Breast epithelium (tissue), 4 donors: Measurements from ENCODE around the gene P2RY6. TPM values are rescaled to one million over a fixed set of nuclear protein-coding genes. Genes with fewer than 3 reads are reported as not detected.
A peak's percentile ranks its signal among the peaks of the same experiment; 100 is the strongest.

Source experiments
- DNase-seq, 2 donors: peaks; one replicate each; pipeline ENCODE4 v3.0.0-alpha.2; 2019; ENCODE audit warnings: low spot score in 2 of 2
- H3K27ac ChIP-seq, 2 donors: fragments of 200-600 bp; sonication (generic) in 1 of 2; one replicate each; pipeline ENCODE4 v1.5.1; 2016 to 2019; ENCODE audit warnings: mild to moderate bottlenecking in 1 of 2
- H3K27me3 ChIP-seq, 2 donors: fragments of 200-600 bp; sonication (generic) in 1 of 2; one replicate each; pipeline versions ENCODE4 v1.5.1 to v1.6.0; 2017 to 2019; ENCODE audit warnings: control low read depth in 1 of 2, mild to moderate bottlenecking in 1 of 2
- H3K36me3 ChIP-seq: fragments of 200-600 bp; one replicate; pipeline ENCODE4 v1.5.1; 2019
- H3K4me1 ChIP-seq, 2 donors: fragments of 200-600 bp; sonication (generic); one replicate each; pipeline ENCODE4 v1.5.1; 2016 to 2019; ENCODE audit warnings: control low read depth in 1 of 2
- H3K4me3 ChIP-seq, 3 donors: fragments of 200-600 bp; sonication (generic); 1 replicate in 2 of 3; 2 replicates in 1 of 3; pipeline ENCODE4 v1.5.1; 2016 to 2019; ENCODE audit warnings: mild to moderate bottlenecking in 3 of 3, moderate library complexity in 2 of 3
- H3K9me3 ChIP-seq, 2 donors: fragments of 200-600 bp; sonication (generic) in 1 of 2; one replicate each; pipeline ENCODE4 v1.5.1; 2016 to 2019; ENCODE audit warnings: control low read depth in 1 of 2
- POLR2A ChIP-seq: fragments of 450-650 bp; IDR thresholded peaks from one replicate; pipeline ENCODE4 v1.6.1; 2016; ENCODE audit warnings: antibody characterized with exemption, mild to moderate bottlenecking, moderate library complexity
- POLR2AphosphoS5 ChIP-seq, 3 donors: sonication (generic); formaldehyde crosslinking; IDR thresholded peaks; one replicate each; pipeline ENCODE4 v1.6.1; 2017; ENCODE audit warnings: antibody characterized with exemption in 3 of 3
- intact Hi-C: fragments of 100-400 bp; cut with DNase I; formaldehyde crosslinking; loops from one replicate; pipeline ENCODE4 v1.15.1; 2023; ENCODE audit warnings: low total_unique reads
- total RNA-seq, 3 donors: library from RNA; depleted of rRNA; stranded (reverse); fragments of >200 nt; gene quantifications; one replicate each; pipeline ENCODE4 v1.1.0, GENCODE V29; 2016
- TF ChIP-seq, protein P1 (sequence below), 3 donors: fragments of 450-650 bp; IDR thresholded peaks; one replicate each; pipeline ENCODE4 v1.5.1; 2016 to 2017; ENCODE audit warnings: antibody characterized with exemption in 3 of 3, mild to moderate bottlenecking in 3 of 3, moderate library complexity in 3 of 3

P2RY6 gene
- total RNA-seq, 3 donors from 2014 or later, result 1.6 to 3.4 (median 1.9) TPM

DNA sequence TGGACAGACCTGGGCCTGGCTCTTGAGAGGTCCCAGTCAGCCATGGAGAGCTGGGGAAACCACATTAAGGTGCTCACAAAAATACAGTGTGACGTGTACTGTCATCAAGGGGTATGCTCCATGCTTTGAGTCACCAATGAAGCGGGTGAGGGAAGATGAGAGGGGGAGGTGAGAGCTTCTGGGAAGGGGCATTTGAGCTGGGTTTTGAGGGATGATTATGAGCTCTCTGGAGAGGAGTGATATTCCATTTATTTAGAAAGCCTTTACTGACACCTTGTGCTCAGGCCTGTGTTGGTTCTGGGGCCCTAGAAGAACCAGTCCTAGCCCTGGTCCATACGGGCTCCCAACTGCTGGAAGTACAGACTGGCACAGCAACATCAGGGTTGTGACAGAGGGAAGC, 25.6 kb downstream of the P2RY6 start:
- intact Hi-C loops, result no loop called here
- no peak overlapping the region for H3K4me3 ChIP-seq
- H3K27me3 ChIP-seq, result no peaks in the 10 kb centered on the region
- H3K9me3 ChIP-seq, result no peaks in the 10 kb centered on the region
- no peak for DNase-seq
- H3K27ac ChIP-seq, result no peak overlapping the region
- H3K4me1 ChIP-seq, result no peaks in the 10 kb centered on the region
- TF ChIP-seq, protein P1, sequence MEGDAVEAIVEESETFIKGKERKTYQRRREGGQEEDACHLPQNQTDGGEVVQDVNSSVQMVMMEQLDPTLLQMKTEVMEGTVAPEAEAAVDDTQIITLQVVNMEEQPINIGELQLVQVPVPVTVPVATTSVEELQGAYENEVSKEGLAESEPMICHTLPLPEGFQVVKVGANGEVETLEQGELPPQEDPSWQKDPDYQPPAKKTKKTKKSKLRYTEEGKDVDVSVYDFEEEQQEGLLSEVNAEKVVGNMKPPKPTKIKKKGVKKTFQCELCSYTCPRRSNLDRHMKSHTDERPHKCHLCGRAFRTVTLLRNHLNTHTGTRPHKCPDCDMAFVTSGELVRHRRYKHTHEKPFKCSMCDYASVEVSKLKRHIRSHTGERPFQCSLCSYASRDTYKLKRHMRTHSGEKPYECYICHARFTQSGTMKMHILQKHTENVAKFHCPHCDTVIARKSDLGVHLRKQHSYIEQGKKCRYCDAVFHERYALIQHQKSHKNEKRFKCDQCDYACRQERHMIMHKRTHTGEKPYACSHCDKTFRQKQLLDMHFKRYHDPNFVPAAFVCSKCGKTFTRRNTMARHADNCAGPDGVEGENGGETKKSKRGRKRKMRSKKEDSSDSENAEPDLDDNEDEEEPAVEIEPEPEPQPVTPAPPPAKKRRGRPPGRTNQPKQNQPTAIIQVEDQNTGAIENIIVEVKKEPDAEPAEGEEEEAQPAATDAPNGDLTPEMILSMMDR (IDR thresholded peaks at IDR 0.05), result no peak
- TF ChIP-seq POLR2AphosphoS5 (IDR thresholded peaks at IDR 0.05) (no peak), POLR2A (no peak)
- no peaks in the 10 kb centered on the region for H3K36me3 ChIP-seq

DNA sequence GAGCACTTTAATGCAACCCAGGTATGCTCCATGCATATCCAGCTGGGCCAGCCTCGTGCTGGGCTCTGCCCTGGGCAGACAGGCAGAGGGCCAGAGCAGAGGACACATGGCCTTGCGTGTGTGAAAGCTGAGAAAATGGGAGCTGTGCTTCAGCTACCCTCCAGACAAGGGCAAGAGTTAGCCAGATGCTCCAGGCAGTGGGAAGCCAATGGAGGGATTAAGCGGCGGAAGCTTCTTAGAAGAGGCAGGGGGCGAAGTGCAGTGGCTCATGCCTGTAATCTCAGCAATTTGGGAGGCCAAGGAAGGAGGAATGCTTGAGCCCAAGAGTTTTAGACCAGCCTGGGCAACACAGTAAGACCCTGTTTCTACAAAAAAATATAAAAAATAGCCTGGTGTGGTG, 26.1 kb downstream of the P2RY6 start:
- Histone ChIP-seq H3K9me3 (no peaks in the 10 kb centered on the region), H3K4me3 (no peak overlapping the region), H3K36me3 (no peaks in the 10 kb centered on the region), H3K4me1 (no peaks in the 10 kb centered on the region), H3K27me3 (no peaks in the 10 kb centered on the region), H3K27ac (no peak overlapping the region)
- intact Hi-C loops, result no loop called here
- TF ChIP-seq POLR2AphosphoS5 (IDR thresholded peaks at IDR 0.05), result no peak
- no peak for TF ChIP-seq POLR2A
- TF ChIP-seq, protein P1 (IDR thresholded peaks at IDR 0.05), result no peak
- DNase-seq, result no peak

DNA sequence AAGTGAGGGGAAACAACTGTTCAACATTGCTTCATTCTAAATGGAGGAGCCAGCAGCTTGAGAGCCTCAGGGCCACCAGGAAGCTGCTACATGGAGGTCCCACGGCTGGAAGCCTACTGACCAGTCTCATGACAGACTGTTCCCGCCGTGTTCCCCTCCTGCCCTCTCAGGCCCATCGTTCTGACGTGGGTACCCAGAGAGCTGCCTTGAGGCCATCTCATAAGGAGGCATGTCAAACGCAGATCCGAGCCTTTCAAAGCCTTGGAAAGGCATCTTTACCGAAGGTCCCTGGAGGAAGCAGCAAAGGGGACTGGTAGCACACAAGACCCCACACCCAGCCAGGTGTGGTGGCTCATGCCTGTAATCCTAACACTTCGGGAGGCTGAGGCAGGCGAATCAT, 27.6 kb downstream of the P2RY6 start:
- H3K36me3 ChIP-seq, result no peaks in the 10 kb centered on the region
- no peak overlapping the region for H3K27ac ChIP-seq
- intact Hi-C loops, result no loop called here
- H3K27me3 ChIP-seq, result no peaks in the 10 kb centered on the region
- DNase-seq, result no peak
- H3K9me3 ChIP-seq, result no peaks in the 10 kb centered on the region
- TF ChIP-seq POLR2A (no peak), POLR2AphosphoS5 (IDR thresholded peaks at IDR 0.05) (no peak)
- TF ChIP-seq, protein P1 (IDR thresholded peaks at IDR 0.05), result no peak
- no peak overlapping the region for H3K4me3 ChIP-seq
- no peaks in the 10 kb centered on the region for H3K4me1 ChIP-seq

DNA sequence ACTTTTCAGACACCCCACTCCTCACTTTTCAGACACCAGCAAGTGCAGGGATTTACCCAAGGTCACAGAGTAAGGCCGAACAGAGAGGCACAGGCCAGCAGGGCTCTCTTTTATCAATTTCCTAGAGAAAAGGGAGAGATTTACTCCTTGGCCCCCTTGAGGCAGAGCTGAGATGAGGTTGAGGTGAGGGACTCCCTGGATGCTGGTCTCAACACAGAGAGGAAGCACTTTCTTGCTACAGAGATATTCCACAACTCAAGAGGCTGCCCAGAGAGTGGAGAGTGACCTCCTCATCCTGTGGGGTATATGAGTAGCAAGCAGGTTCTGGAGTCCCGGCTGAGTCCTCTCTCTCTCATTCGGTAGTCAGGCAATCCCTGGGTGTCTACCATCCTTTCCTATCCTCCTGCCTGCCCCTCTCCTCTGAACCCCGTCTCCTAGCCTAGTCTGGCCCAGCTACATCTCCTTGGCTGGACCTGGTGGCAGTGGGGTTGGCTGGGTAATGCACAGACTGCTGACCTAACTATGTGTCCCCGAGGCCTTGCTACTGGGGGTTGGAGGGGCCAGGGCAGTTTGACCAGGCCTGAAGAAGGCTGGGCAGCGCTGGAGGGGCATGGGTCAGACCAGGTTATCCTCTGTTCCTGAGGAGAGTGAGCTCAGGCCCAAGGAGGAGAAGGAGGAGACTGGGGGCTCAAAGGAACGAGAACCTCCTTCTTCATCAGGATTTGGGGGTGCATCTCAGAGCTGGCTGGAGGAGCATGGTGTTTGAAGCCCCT, 34.1 kb downstream of the P2RY6 start:
- no peak overlapping the region for H3K4me3 ChIP-seq
- H3K4me1 ChIP-seq, result peaks cover 0 to 7% of the 10 kb centered on the region in 2 donors
- no peaks in the 10 kb centered on the region for H3K36me3 ChIP-seq
- TF ChIP-seq POLR2A, result no peak
- TF ChIP-seq, protein P1 (IDR thresholded peaks at IDR 0.05), result no peak
- no peak for TF ChIP-seq POLR2AphosphoS5 (IDR thresholded peaks at IDR 0.05)
- intact Hi-C loops, result no loop called here
- H3K27ac ChIP-seq, result peak overlapping the region; percentile 99
- DNase-seq, result no peak
- H3K27me3 ChIP-seq, result no peaks in the 10 kb centered on the region
- no peaks in the 10 kb centered on the region for H3K9me3 ChIP-seq

DNA sequence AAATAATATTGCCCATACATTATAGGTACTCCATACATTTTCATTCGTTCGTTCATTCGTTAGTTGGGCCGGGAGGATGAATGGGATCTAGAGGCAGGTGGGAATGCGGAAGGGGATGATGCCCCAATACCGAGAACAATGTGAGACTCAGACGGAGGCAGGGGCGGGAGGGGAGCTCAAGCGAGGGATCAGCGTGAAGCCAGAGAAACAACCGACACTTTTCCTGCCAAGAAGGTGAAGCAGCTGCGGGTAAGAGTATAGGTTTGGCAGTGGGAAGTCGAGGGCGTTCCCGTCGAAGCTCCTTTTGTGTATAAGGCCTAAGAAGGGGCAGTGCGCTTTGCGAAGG, 34.8 kb downstream of the P2RY6 start:
- Histone ChIP-seq H3K9me3 (no peaks in the 10 kb centered on the region), H3K27ac (peak overlapping the region; percentile 99), H3K27me3 (no peaks in the 10 kb centered on the region), H3K36me3 (no peaks in the 10 kb centered on the region), H3K4me3 (peak overlapping the region; percentile 68 to 82 (median 81)), H3K4me1 (peaks cover under 1 to 12% of the 10 kb centered on the region in 2 donors)
- intact Hi-C loops, result no loop called here
- TF ChIP-seq POLR2AphosphoS5 (IDR thresholded peaks at IDR 0.05) (peak in 1 of 3 donors; percentile 31), POLR2A (no peak)
- TF ChIP-seq, protein P1 (IDR thresholded peaks at IDR 0.05), result no peak
- no peak for DNase-seq
